ENCODE data around the gene TRMU. TPM values are rescaled to one million over a fixed set of nuclear protein-coding genes. Genes with fewer than 3 reads are reported as not detected.

TRMU gene
- total RNA-seq, 1 experiment from 2014 or later: 73.9 TPM

DNA sequence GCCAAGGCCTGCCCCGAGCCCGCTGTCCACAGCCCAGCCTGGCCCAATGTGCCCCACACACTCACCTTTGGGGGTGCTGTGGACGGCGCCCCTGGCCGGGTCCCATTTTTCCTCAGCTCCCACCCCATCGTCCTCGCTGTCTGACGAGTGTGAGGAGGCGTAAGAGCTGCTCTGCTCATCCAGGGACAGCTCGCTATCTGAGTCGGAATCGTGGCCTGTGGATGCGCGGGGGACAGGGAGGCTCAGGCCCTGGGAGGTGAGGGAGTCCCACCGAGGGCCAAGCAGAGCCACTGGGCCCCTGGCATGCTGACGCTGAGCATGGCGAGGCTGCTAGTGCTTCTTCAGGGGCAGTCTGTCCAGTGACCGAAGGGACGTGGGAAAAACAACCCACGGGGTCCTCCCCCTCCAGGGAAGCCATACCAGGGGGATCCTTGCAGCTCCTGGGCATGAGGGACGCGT lies 29.7 kb downstream of the TRMU start:
- ChIA-PET CTCF (no interaction called here), POLR2A (interaction anchor here (0.5 kb wide), 1 partner anchor 97 kb away, joined by 6 read pairs; the partner anchor contains the start of gene TTC38)
- TF ChIP-seq, protein P1, sequence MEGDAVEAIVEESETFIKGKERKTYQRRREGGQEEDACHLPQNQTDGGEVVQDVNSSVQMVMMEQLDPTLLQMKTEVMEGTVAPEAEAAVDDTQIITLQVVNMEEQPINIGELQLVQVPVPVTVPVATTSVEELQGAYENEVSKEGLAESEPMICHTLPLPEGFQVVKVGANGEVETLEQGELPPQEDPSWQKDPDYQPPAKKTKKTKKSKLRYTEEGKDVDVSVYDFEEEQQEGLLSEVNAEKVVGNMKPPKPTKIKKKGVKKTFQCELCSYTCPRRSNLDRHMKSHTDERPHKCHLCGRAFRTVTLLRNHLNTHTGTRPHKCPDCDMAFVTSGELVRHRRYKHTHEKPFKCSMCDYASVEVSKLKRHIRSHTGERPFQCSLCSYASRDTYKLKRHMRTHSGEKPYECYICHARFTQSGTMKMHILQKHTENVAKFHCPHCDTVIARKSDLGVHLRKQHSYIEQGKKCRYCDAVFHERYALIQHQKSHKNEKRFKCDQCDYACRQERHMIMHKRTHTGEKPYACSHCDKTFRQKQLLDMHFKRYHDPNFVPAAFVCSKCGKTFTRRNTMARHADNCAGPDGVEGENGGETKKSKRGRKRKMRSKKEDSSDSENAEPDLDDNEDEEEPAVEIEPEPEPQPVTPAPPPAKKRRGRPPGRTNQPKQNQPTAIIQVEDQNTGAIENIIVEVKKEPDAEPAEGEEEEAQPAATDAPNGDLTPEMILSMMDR (IDR thresholded peaks at IDR 0.05; ENCODE audit: insufficient read depth in 1 of 2, low read depth in 1 of 2, low read length in 1 of 2, severe bottlenecking in 1 of 2, unreplicated experiment in 1 of 2): no peak
- peaks cover 58% of the 10 kb centered on the region for H3K36me3 Mint-ChIP-seq (ENCODE audit: insufficient read depth, unreplicated experiment)
- no peaks in the 10 kb centered on the region for H3K27me3 ChIP-seq (replicated peaks; ENCODE audit: control insufficient read depth, insufficient read depth, low read length)
- H3K4me1 Mint-ChIP-seq (ENCODE audit: low read depth, unreplicated experiment): peaks cover 5% of the 10 kb centered on the region
- no peaks in the 10 kb centered on the region for H3K27me3 Mint-ChIP-seq (ENCODE audit: insufficient read depth, unreplicated experiment)
- no peak for DNase-seq
- no peaks in the 10 kb centered on the region for H3K9me3 ChIP-seq
- H3K4me3 Mint-ChIP-seq (ENCODE audit: unreplicated experiment): no peak overlapping the region
- peaks cover 7% of the 10 kb centered on the region for H3K4me1 ChIP-seq
- no TSS peak for BruUV-seq (replicated peaks)
- no peaks in the 10 kb centered on the region for H3K36me3 ChIP-seq (ENCODE audit: control insufficient read depth, insufficient read depth, low read length)
- H3K9me3 Mint-ChIP-seq (ENCODE audit: unreplicated experiment): no peaks in the 10 kb centered on the region
- no peak overlapping the region for H3K27ac Mint-ChIP-seq (ENCODE audit: unreplicated experiment)
- intact Hi-C loops (cut with micrococcal nuclease; ENCODE audit: unreplicated experiment): no loop called here
- H3K4me3 ChIP-seq (ENCODE audit: low read depth, low read length): no peak overlapping the region

DNA sequence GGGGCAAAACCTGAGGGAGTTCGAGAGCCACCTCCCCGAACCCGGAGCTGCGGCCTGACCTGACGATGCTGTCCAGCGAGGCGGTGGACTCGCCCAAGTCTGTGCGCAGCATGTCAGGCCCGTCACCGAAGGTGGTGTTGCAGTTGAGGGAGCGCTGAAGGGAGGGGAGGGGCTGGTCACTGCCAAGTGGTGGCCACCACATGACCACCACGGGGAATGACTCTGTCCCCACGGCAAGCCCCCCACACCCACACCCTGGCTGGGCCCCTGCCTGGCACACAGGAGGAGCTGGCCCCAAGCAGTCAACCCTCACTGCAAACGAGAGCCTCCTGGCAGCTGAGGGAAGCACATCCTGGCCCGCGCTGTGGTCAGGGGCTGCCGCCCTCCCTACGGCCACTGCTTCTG lies 30.8 kb downstream of the TRMU start:
- Mint-ChIP-seq H3K27me3 (ENCODE audit: insufficient read depth, unreplicated experiment) (no peaks in the 10 kb centered on the region), H3K9me3 (ENCODE audit: unreplicated experiment) (no peaks in the 10 kb centered on the region), H3K36me3 (ENCODE audit: insufficient read depth, unreplicated experiment) (peaks cover 59% of the 10 kb centered on the region), H3K4me3 (ENCODE audit: unreplicated experiment) (no peak overlapping the region), H3K4me1 (ENCODE audit: low read depth, unreplicated experiment) (peaks cover 16% of the 10 kb centered on the region), H3K27ac (ENCODE audit: unreplicated experiment) (no peak overlapping the region)
- Histone ChIP-seq H3K9me3 (no peaks in the 10 kb centered on the region), H3K4me1 (peaks cover 19% of the 10 kb centered on the region), H3K27me3 (replicated peaks; ENCODE audit: control insufficient read depth, insufficient read depth, low read length) (no peaks in the 10 kb centered on the region), H3K4me3 (ENCODE audit: low read depth, low read length) (no peak overlapping the region), H3K36me3 (ENCODE audit: control insufficient read depth, insufficient read depth, low read length) (no peaks in the 10 kb centered on the region)
- intact Hi-C loops (cut with micrococcal nuclease; ENCODE audit: unreplicated experiment): no loop called here
- POLR2A ChIA-PET: no interaction called here
- no TSS peak for BruUV-seq (replicated peaks)
- TF ChIP-seq, protein P1 (IDR thresholded peaks at IDR 0.05; ENCODE audit: insufficient read depth in 1 of 2, low read depth in 1 of 2, low read length in 1 of 2, severe bottlenecking in 1 of 2, unreplicated experiment in 1 of 2): no peak
- DNase-seq: no peak
- CTCF ChIA-PET: no interaction called here

DNA sequence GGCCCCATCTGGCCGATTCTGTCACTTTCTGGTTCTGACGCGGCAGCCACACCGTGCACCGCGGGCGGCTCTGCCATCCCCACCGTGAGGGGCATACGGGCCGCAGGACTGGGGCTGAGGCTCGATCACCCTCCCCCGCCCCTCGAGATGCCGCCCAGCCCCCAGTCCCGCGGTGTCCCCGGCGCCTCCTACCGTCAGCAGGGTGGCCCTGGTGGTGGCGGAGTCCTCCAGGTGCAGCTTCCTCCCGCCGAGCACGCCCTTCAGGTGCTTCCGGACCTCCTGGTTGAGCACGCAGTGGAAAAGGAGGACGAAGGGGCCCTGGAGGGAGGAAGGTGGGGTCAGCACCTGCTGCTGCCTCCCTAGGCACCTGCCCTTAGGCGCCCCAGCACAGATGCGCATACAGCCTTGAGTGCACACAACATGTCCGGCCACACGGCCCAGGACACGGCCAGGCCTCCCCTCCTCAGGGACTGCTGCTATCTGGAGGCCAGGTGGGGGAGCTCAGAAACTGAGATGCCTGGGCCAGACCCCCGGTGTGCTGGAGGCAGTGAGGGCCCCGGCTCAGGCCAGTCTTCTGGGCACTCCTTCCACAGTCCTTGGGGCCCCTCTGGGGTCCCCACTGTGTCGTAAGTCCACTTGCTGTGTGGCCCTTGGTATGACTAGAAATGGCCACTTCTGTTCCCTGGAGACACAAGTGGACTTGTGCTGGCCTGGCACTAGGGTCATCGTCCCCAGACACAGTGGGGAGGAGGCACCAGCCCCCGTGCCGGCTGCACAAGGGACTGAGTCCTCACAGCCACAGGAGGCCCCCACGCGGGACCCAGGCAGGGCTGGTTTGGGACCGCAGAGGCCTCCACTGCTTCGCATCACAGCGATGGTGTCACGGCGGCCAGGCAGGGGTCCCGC lies 31.5 kb downstream of the TRMU start:
- Histone ChIP-seq H3K27me3 (replicated peaks; ENCODE audit: control insufficient read depth, insufficient read depth, low read length) (no peaks in the 10 kb centered on the region), H3K4me1 (peaks cover 23% of the 10 kb centered on the region), H3K4me3 (ENCODE audit: low read depth, low read length) (no peak overlapping the region), H3K9me3 (no peaks in the 10 kb centered on the region), H3K36me3 (ENCODE audit: control insufficient read depth, insufficient read depth, low read length) (no peaks in the 10 kb centered on the region)
- Mint-ChIP-seq H3K36me3 (ENCODE audit: insufficient read depth, unreplicated experiment) (peaks cover 60% of the 10 kb centered on the region), H3K27ac (ENCODE audit: unreplicated experiment) (no peak overlapping the region), H3K4me1 (ENCODE audit: low read depth, unreplicated experiment) (peaks cover 23% of the 10 kb centered on the region), H3K9me3 (ENCODE audit: unreplicated experiment) (no peaks in the 10 kb centered on the region), H3K4me3 (ENCODE audit: unreplicated experiment) (no peak overlapping the region), H3K27me3 (ENCODE audit: insufficient read depth, unreplicated experiment) (no peaks in the 10 kb centered on the region)
- no peak for DNase-seq
- CTCF ChIA-PET: interaction anchor here (0.7 to 1.6 kb wide), 10 partner anchors 11 to 175 kb away, joined by 3 to 17 read pairs (median 6); partner anchors contain the start of gene CELSR1
- TF ChIP-seq, protein P1 (IDR thresholded peaks at IDR 0.05; ENCODE audit: insufficient read depth in 1 of 2, low read depth in 1 of 2, low read length in 1 of 2, severe bottlenecking in 1 of 2, unreplicated experiment in 1 of 2): no peak
- no TSS peak for BruUV-seq (replicated peaks)
- POLR2A ChIA-PET: no interaction called here
- intact Hi-C loops (cut with micrococcal nuclease; ENCODE audit: unreplicated experiment): no loop called here

Data from Caco-2 (cell line).